Osteoblast (primary cell): ENCODE measurements around the gene RAI14. TPM values are rescaled to one million over a fixed set of nuclear protein-coding genes. Genes with fewer than 3 reads are reported as not detected.

Experiments
- DNase-seq: peaks from one replicate; pipeline ENCODE4 v3.0.0; 2011; ENCODE audit warnings: low spot score, mixed read lengths; ENCODE audit not compliant: insufficient read length; ENCODE audit errors: missing footprints
- H2AFZ ChIP-seq: 2 replicates; pipeline ENCODE4 v1.6.0; 2011; ENCODE audit warnings: mild to moderate bottlenecking, low read length
- H3K27ac ChIP-seq: 2 replicates; pipeline ENCODE4 v1.5.1; 2011; ENCODE audit warnings: mild to moderate bottlenecking, low read depth, low read length, moderate library complexity
- H3K27me3 ChIP-seq: 2 replicates; pipeline ENCODE4 v1.6.0; 2012; ENCODE audit warnings: mild to moderate bottlenecking, control low read depth, inconsistent platforms, low read length, moderate library complexity; ENCODE audit not compliant: insufficient read depth
- H3K36me3 ChIP-seq: 2 replicates; pipeline ENCODE4 v1.5.1; 2011; ENCODE audit warnings: mild to moderate bottlenecking, low read length, control low read depth, moderate library complexity; ENCODE audit not compliant: insufficient read depth
- H3K4me1 ChIP-seq: 2 replicates; pipeline ENCODE4 v1.5.1; 2011; ENCODE audit warnings: mild to moderate bottlenecking, low read length, control low read depth, moderate library complexity; ENCODE audit not compliant: insufficient read depth
- H3K4me2 ChIP-seq: 2 replicates; pipeline ENCODE4 v1.6.0; 2011; ENCODE audit warnings: mild to moderate bottlenecking, low read length; ENCODE audit not compliant: insufficient read depth
- H3K4me3 ChIP-seq: fragments of 200-600 bp; sonication (generic); 3 replicates; pipeline ENCODE4 v1.5.1; 2012; ENCODE audit warnings: mild to moderate bottlenecking, low read length, inconsistent platforms; ENCODE audit not compliant: insufficient read depth
- H3K79me2 ChIP-seq: 2 replicates; pipeline ENCODE4 v1.6.0; 2012; ENCODE audit warnings: mild to moderate bottlenecking, low read length, control low read depth, inconsistent platforms; ENCODE audit not compliant: insufficient read depth
- H3K9me3 ChIP-seq: 2 replicates; pipeline ENCODE4 v1.5.1; 2011; ENCODE audit warnings: low read depth, low read length, control low read depth
- H4K20me1 ChIP-seq: 2 replicates; pipeline ENCODE4 v1.6.0; 2012; ENCODE audit warnings: mild to moderate bottlenecking, low read length, control low read depth; ENCODE audit not compliant: insufficient read depth
- CTCF ChIP-seq: IDR thresholded peaks from 2 replicates; pipeline ENCODE4 v1.5.1; 2011; ENCODE audit warnings: mild to moderate bottlenecking, low read depth, low read length, moderate library complexity; ENCODE audit errors: extremely low read depth
- total RNA-seq: library from RNA; depleted of rRNA; stranded (reverse); fragments of >200 nt; gene quantifications from 2 replicates; pipeline ENCODE4 v1.2.3, GENCODE V29; 2012

Gene RAI14
- total RNA-seq, 1 donor, result 149 TPM

GRCh38 chr5:34848230-34848629 lies 192.1 kb downstream of the RAI14 start:
- Histone ChIP-seq H2AFZ (no peak overlapping the region), H3K4me2 (no peak overlapping the region), H3K36me3 (no peaks in the 10 kb centered on the region), H3K9me3 (no peaks in the 10 kb centered on the region), H3K4me1 (no peaks in the 10 kb centered on the region), H3K4me3 (no peak overlapping the region), H3K79me2 (no peaks in the 10 kb centered on the region), H4K20me1 (no peaks in the 10 kb centered on the region), H3K27ac (no peak overlapping the region), H3K27me3 (no peaks in the 10 kb centered on the region)
- DNase-seq, result no peak
- TF ChIP-seq CTCF, result no peak

- Histone ChIP-seq H2AFZ (no peak overlapping the region), H3K4me1 (peaks cover under 1% of the 10 kb centered on the region), H3K79me2 (no peaks in the 10 kb centered on the region), H3K4me2 (no peak overlapping the region), H3K9me3 (no peaks in the 10 kb centered on the region), H3K27ac (no peak overlapping the region), H4K20me1 (no peaks in the 10 kb centered on the region), H3K4me3 (no peak overlapping the region), H3K27me3 (no peaks in the 10 kb centered on the region), H3K36me3 (no peaks in the 10 kb centered on the region)
- DNase-seq, result no peak
- TF ChIP-seq CTCF, result no peak
Observed at GRCh38 chr5:34849253-34849652, 193.1 kb downstream of the RAI14 start.

- Histone ChIP-seq H2AFZ (no peak overlapping the region), H3K27ac (no peak overlapping the region), H4K20me1 (no peaks in the 10 kb centered on the region), H3K4me2 (no peak overlapping the region), H3K27me3 (no peaks in the 10 kb centered on the region), H3K36me3 (no peaks in the 10 kb centered on the region), H3K4me3 (no peak overlapping the region), H3K9me3 (no peaks in the 10 kb centered on the region), H3K4me1 (peaks cover 17% of the 10 kb centered on the region), H3K79me2 (no peaks in the 10 kb centered on the region)
- DNase-seq, result no peak
- no peak for TF ChIP-seq CTCF
Observed at GRCh38 chr5:34854459-34855174, 198.5 kb downstream of the RAI14 start.

- Histone ChIP-seq H3K27me3 (no peaks in the 10 kb centered on the region), H3K79me2 (no peaks in the 10 kb centered on the region), H4K20me1 (no peaks in the 10 kb centered on the region), H3K36me3 (no peaks in the 10 kb centered on the region), H3K4me3 (no peak overlapping the region), H2AFZ (peak overlapping the region; percentile 57), H3K4me1 (peaks cover 17% of the 10 kb centered on the region), H3K27ac (no peak overlapping the region), H3K4me2 (no peak overlapping the region), H3K9me3 (no peaks in the 10 kb centered on the region)
- no peak for TF ChIP-seq CTCF
- DNase-seq, result no peak
Observed at GRCh38 chr5:34857161-34857560, 201.0 kb downstream of the RAI14 start.
